HepG2 (cell line): ENCODE measurements around the gene GLYATL3. TPM values are rescaled to one million over a fixed set of nuclear protein-coding genes. Genes with fewer than 3 reads are reported as not detected.

Source experiments
- ATAC-seq: fragments of 200-7000 bp; cut with Tn5 transposase; 3 replicates; pipeline ENCODE4 v1.9.1; 2020; ENCODE audit warnings: mild to moderate bottlenecking, moderate library complexity
- BruUV-seq: library from RNA; stranded (reverse); fragments of 400-500 nt; replicated peaks from 2 replicates; lab custom pipeline; 2021; lab: Mats Ljungman, UMichigan
- CTCF ChIA-PET: fragments of 300-600 bp; formaldehyde crosslinking; extraction: SDS; loops from one replicate; lab custom pipeline; 2021; ENCODE audit warnings: low total read pairs, inconsistent platforms, low intra/inter-chr PET ratio; lab: Yijun Ruan, JAX
- POLR2A ChIA-PET: fragments of 350-600 bp; sonication (Branson Sonifier 250); formaldehyde crosslinking; loops from one replicate; lab custom pipeline; 2020; ENCODE audit warnings: antibody characterized with exemption, inconsistent platforms; lab: Yijun Ruan, JAX
- DNase-seq: peaks from one replicate; pipeline ENCODE4 v3.0.0-alpha.2; 2015; ENCODE audit warnings: low spot score
- FAIRE-seq: peaks from 3 replicates; lab custom pipeline; 2011; peaks lifted over from hg19 to GRCh38; lab: Jason Lieb, UNC
- H2AFZ ChIP-seq: one replicate; pipeline ENCODE4 v1.6.1; 2011; ENCODE audit warnings: low read length, inconsistent platforms
- H3K27ac ChIP-seq: fragments of 300-600 bp; 3 replicates; pipeline ENCODE4 v1.8.0; 2011; ENCODE audit warnings: mixed run types, mild to moderate bottlenecking, mixed read lengths, low read length, inconsistent platforms; ENCODE audit not compliant: insufficient read depth; ENCODE audit errors: extremely low read length
- H3K27me3 ChIP-seq, 2 experiments: fragments of 200-600 bp in 1 of 2; 2 replicates in 1 of 2; 3 replicates in 1 of 2; pipeline versions ENCODE4 v1.6.0 to v1.8.0; 2011; ENCODE audit warnings: low read length in 2 of 2, mild to moderate bottlenecking in 2 of 2, moderate library complexity in 2 of 2, inconsistent platforms in 1 of 2; ENCODE audit not compliant: insufficient read depth in 2 of 2, control insufficient read depth in 1 of 2
- H3K36me3 ChIP-seq, 2 experiments: fragments of 200-600 bp in 1 of 2; replicated peaks in 1 of 2; 2 replicates in 1 of 2; 3 replicates in 1 of 2; pipeline versions ENCODE4 v1.5.1 to v1.8.0; 2011; ENCODE audit warnings: low read length in 2 of 2, inconsistent platforms in 1 of 2; ENCODE audit not compliant: insufficient read depth in 2 of 2, control insufficient read depth in 1 of 2
- H3K4me1 ChIP-seq: 2 replicates; pipeline ENCODE4 v1.5.1; 2012; ENCODE audit warnings: low read length, inconsistent platforms; ENCODE audit not compliant: insufficient read depth
- H3K4me2 ChIP-seq: 2 replicates; pipeline ENCODE4 v1.6.0; 2011; ENCODE audit warnings: low read depth, low read length, inconsistent platforms
- H3K4me3 ChIP-seq, 3 experiments: fragments of 200-600 bp in 1 of 3; sonication (generic), shearing (Covaris generic) in 1 of 3; replicated peaks in 1 of 3; 2 replicates each; pipeline ENCODE4 v1.5.1; 2011 to 2016; ENCODE audit warnings: low read length in 3 of 3, inconsistent platforms in 2 of 3, low read depth in 2 of 3, mild to moderate bottlenecking in 2 of 3, control low read depth in 1 of 3, mixed read lengths in 1 of 3; ENCODE audit not compliant: insufficient read depth in 1 of 3
- H3K79me2 ChIP-seq: one replicate; pipeline ENCODE4 v1.6.1; 2011; ENCODE audit warnings: low read length, inconsistent platforms; ENCODE audit not compliant: insufficient read depth
- H3K9ac ChIP-seq: 2 replicates; pipeline ENCODE4 v1.6.0; 2011; ENCODE audit warnings: mild to moderate bottlenecking, low read depth, low read length, inconsistent platforms; ENCODE audit not compliant: insufficient read depth
- H3K9me3 ChIP-seq: 2 replicates; pipeline ENCODE4 v1.5.1; 2012; ENCODE audit warnings: mild to moderate bottlenecking, low read length
- H4K20me1 ChIP-seq: 2 replicates; pipeline ENCODE4 v1.6.0; 2011; ENCODE audit warnings: inconsistent platforms, mild to moderate bottlenecking, low read length, moderate library complexity; ENCODE audit not compliant: insufficient read depth
- FOXC1 ChIP-seq: sonication (generic); formaldehyde crosslinking; IDR thresholded peaks from 2 replicates; pipeline ENCODE4 v1.8.0; 2022; ENCODE audit warnings: mild to moderate bottlenecking, missing genetic modification reagents, borderline replicate concordance
- KDM4B ChIP-seq: sonication (generic); formaldehyde crosslinking; IDR thresholded peaks from 2 replicates; pipeline ENCODE4 v1.4.0; 2020; ENCODE audit warnings: missing genetic modification reagents
- NKX3-1 ChIP-seq: sonication (generic); formaldehyde crosslinking; IDR thresholded peaks from 2 replicates; pipeline ENCODE4 v1.5.0; 2020; ENCODE audit warnings: missing genetic modification reagents
- SALL1 ChIP-seq: sonication (generic); formaldehyde crosslinking; IDR thresholded peaks from 2 replicates; pipeline ENCODE4 v1.8.0; 2022; ENCODE audit warnings: mild to moderate bottlenecking, missing genetic modification reagents
- SMAD3 ChIP-seq: sonication (generic); formaldehyde crosslinking; IDR thresholded peaks from 2 replicates; pipeline ENCODE4 v1.4.0; 2020; ENCODE audit warnings: missing genetic modification reagents
- SRF ChIP-seq: IDR thresholded peaks from 2 replicates; pipeline ENCODE4 v1.6.1; 2011; ENCODE audit warnings: mild to moderate bottlenecking, low read depth, low read length, moderate library complexity
- TAF1 ChIP-seq: sonication (generic); formaldehyde crosslinking; IDR thresholded peaks from 2 replicates; pipeline ENCODE4 v1.4.0; 2020; ENCODE audit warnings: missing genetic modification reagents
- ZNF280D ChIP-seq: sonication (generic); formaldehyde crosslinking; IDR thresholded peaks from 2 replicates; pipeline ENCODE4 v1.5.1; 2020; ENCODE audit warnings: mild to moderate bottlenecking, missing genetic modification reagents
- ZNF350 ChIP-seq: sonication (generic); formaldehyde crosslinking; IDR thresholded peaks from 2 replicates; pipeline ENCODE4 v1.4.0; 2020; ENCODE audit warnings: mild to moderate bottlenecking, low read depth, missing genetic modification reagents, borderline replicate concordance
- ZNF362 ChIP-seq: sonication (generic); formaldehyde crosslinking; IDR thresholded peaks from 2 replicates; pipeline ENCODE4 v1.4.0; 2020; ENCODE audit warnings: missing genetic modification reagents, mild to moderate bottlenecking, borderline replicate concordance
- ZNF496 ChIP-seq: sonication (generic); formaldehyde crosslinking; IDR thresholded peaks from 2 replicates; pipeline ENCODE4 v1.8.1; 2023; ENCODE audit warnings: mild to moderate bottlenecking, moderate library complexity, missing genetic modification reagents; ENCODE audit not compliant: insufficient replicate concordance
- WGBS: methylation state at CpG from one replicate; pipeline ENCODE4 v1.1.6; 2017; ENCODE audit warnings: low lambda C conversion rate; 5-methylcytosine and 5-hydroxymethylcytosine counted together
- in situ Hi-C: cut with HindIII; loops from 2 replicates; pipeline ENCODE4 v1.10.0; 2017; ENCODE audit warnings: low pct_unique_long_range_greater_than_20kb; ENCODE audit not compliant: extremely low pct_ligation_motif_present
- intact Hi-C: fragments of 100-400 bp; cut with micrococcal nuclease; formaldehyde crosslinking; loops from one replicate; pipeline ENCODE4 v1.10.0; 2022; ENCODE audit not compliant: unreplicated experiment
- polyA plus RNA-seq, 8 experiments: library from polyadenylated mRNA; depleted of rRNA in 3 of 8; stranded (reverse) in 7 of 8; unstranded in 1 of 8; fragments of >200 nt; fragmentation: Illumina TruSeq in 4 of 8; extraction: Trizol in 4 of 8; gene quantifications; 2 replicates each; pipeline versions ENCODE4 v1.2.1 to v1.2.3, GENCODE V29; 2011 to 2016; ENCODE audit warnings: low read depth in 4 of 8, missing spikeins in 1 of 8, mixed read lengths in 1 of 8; ENCODE audit not compliant: insufficient read depth in 1 of 8
- total RNA-seq, 5 experiments: library from RNA; depleted of rRNA; stranded (reverse); fragments of >200 nt; fragmentation: Illumina TruSeq; extraction: Trizol; gene quantifications; 2 replicates each; pipeline ENCODE4 v1.2.3, GENCODE V29; 2016; ENCODE audit warnings: low read depth in 1 of 5

Gene GLYATL3
- total and polyA plus RNA-seq, 2 of the 13 experiments (the other 11 are each of a cell fraction or from before 2014, with no cell fraction given), result 0.05 TPM; not detected in 1

GRCh38 chr6:49553384-49553783 is 53.7 kb downstream of the GLYATL3 start (continued):
- TF ChIP-seq KDM4B (CRISPR knock-in tag), result no peak

- Histone ChIP-seq H3K4me3 (no peak overlapping the region), H3K79me2 (no peaks in the 10 kb centered on the region), H4K20me1 (no peaks in the 10 kb centered on the region), H3K27ac (no peak overlapping the region), H3K4me2 (no peak overlapping the region), H3K4me1 (peaks cover 51% of the 10 kb centered on the region), H3K9ac (no peak overlapping the region), H3K36me3 (no peaks in the 10 kb centered on the region), H3K9me3 (no peaks in the 10 kb centered on the region), H3K27me3 (peaks cover 3 to 13% of the 10 kb centered on the region in 2 experiments; a peak in 4 of 5 replicates), H2AFZ (no peak overlapping the region)
- no peak for ATAC-seq
- intact Hi-C loops (no loop called here), in situ Hi-C loops (no loop called here)
- ChIA-PET CTCF (interaction anchor here (0.8 kb wide), 1 partner anchor 24 kb away, joined by 3 read pairs; no protein-coding TSS in a partner anchor), POLR2A (no interaction called here)
- BruUV-seq, result no TSS peak
- no peak for FAIRE-seq
- DNase-seq, result no peak
- 72% methylated on average over 4 of the region's 4 CpGs for WGBS
- TF ChIP-seq FOXC1 (CRISPR knock-in tag), result no peak
- TF ChIP-seq TAF1 (CRISPR knock-in tag), result no peak
- no peak for TF ChIP-seq ZNF280D (CRISPR knock-in tag)
- TF ChIP-seq NKX3-1 (CRISPR knock-in tag), result no peak
- no peak for TF ChIP-seq SRF
- TF ChIP-seq ZNF362 (CRISPR knock-in tag), result no peak
- TF ChIP-seq SALL1, result no peak
- no peak for TF ChIP-seq ZNF496
- TF ChIP-seq ZNF350 (CRISPR knock-in tag), result no peak
- TF ChIP-seq SMAD3, result no peak
These were observed 56.2 kb downstream of the GLYATL3 start for GRCh38 chr6:49555951-49556350.
